Thoracic aorta (tissue), 2 donors: ENCODE results near the gene ZNFX1. TPM values are rescaled to one million over a fixed set of nuclear protein-coding genes. Genes with fewer than 3 reads are reported as not detected.

Experiments used
- ATAC-seq: fragments of 150-250 bp; one replicate; pipeline ENCODE4 v1.8.0; 2017; ENCODE audit warnings: low read depth; ENCODE audit not compliant: insufficient number of reproducible peaks, low FRiP score
- DNase-seq: peaks from one replicate; pipeline ENCODE4 v3.0.0-alpha.2; 2020; ENCODE audit warnings: low spot score
- H3K27ac ChIP-seq, 2 donors: fragments of 200-600 bp; sonication (generic); 1 replicate in 1 of 2; 2 replicates in 1 of 2; pipeline ENCODE4 v1.5.1; 2016; ENCODE audit warnings: mild to moderate bottlenecking in 2 of 2, moderate library complexity in 2 of 2
- H3K27me3 ChIP-seq: fragments of 200-600 bp; sonication (generic); replicated peaks from 2 replicates; pipeline ENCODE4 v1.6.0; 2016; ENCODE audit warnings: mild to moderate bottlenecking; ENCODE audit not compliant: insufficient read depth
- H3K36me3 ChIP-seq: fragments of 200-600 bp; sonication (generic); one replicate; pipeline ENCODE4 v1.5.1; 2016
- H3K4me1 ChIP-seq, 2 donors: fragments of 200-600 bp; sonication (generic); 1 replicate in 1 of 2; 2 replicates in 1 of 2; pipeline versions ENCODE4 v1.5.1 to v1.6.0; 2016; ENCODE audit warnings: low read depth in 2 of 2, mild to moderate bottlenecking in 1 of 2; ENCODE audit not compliant: control insufficient read depth in 1 of 2
- H3K4me3 ChIP-seq: fragments of 200-600 bp; sonication (generic); 2 replicates; pipeline ENCODE4 v1.5.1; 2016; ENCODE audit warnings: mild to moderate bottlenecking
- H3K9me3 ChIP-seq: fragments of 200-600 bp; sonication (generic); 2 replicates; pipeline ENCODE4 v1.5.1; 2016
- CTCF ChIP-seq: fragments of 200-600 bp; sonication (generic); IDR thresholded peaks from one replicate; pipeline ENCODE4 v1.5.1; 2019; ENCODE audit warnings: antibody characterized with exemption
- total RNA-seq, 2 donors: library from RNA; depleted of rRNA; stranded (reverse); fragments of >200 nt; gene quantifications; one replicate each; pipeline versions ENCODE4 v1.1.0 to v1.2.3, GENCODE V29; 2016

The ZNFX1 gene
- total RNA-seq, 2 donors from 2014 or later = 65.3 to 74.7 TPM

GRCh38 chr20:49281059-49281912 lies 3.4 kb upstream of the ZNFX1 start:
- TF ChIP-seq CTCF = no peak
- no peak for ATAC-seq
- Histone ChIP-seq H3K4me3 (peak overlapping the region; percentile 90), H3K4me1 (peaks cover 15 to 44% of the 10 kb centered on the region in 2 donors), H3K27me3 (no peaks in the 10 kb centered on the region), H3K27ac (no peak overlapping the region), H3K36me3 (peaks cover 61% of the 10 kb centered on the region), H3K9me3 (peaks cover 16% of the 10 kb centered on the region)
- DNase-seq = no peak

- H3K4me1 ChIP-seq = peaks cover 22 to 51% of the 10 kb centered on the region in 2 donors
- H3K9me3 ChIP-seq = peaks cover 9% of the 10 kb centered on the region
- DNase-seq (no peak), ATAC-seq (no peak)
- H3K36me3 ChIP-seq = peaks cover 54% of the 10 kb centered on the region
- H3K4me3 ChIP-seq = peak overlapping the region; percentile 90
- no peak for TF ChIP-seq CTCF
- H3K27me3 ChIP-seq = no peaks in the 10 kb centered on the region
- no peak overlapping the region for H3K27ac ChIP-seq
Observed at GRCh38 chr20:49280463-49281058, 2.7 kb upstream of the ZNFX1 start.

- no peaks in the 10 kb centered on the region for H3K27me3 ChIP-seq
- DNase-seq (no peak), ATAC-seq (no peak)
- no peak for TF ChIP-seq CTCF
- peak overlapping the region in 1 of 2 donors; percentile 92 for H3K27ac ChIP-seq
- H3K9me3 ChIP-seq = peaks cover 9% of the 10 kb centered on the region
- peak overlapping the region; percentile 90 for H3K4me3 ChIP-seq
- peaks cover 28 to 57% of the 10 kb centered on the region in 2 donors for H3K4me1 ChIP-seq
- H3K36me3 ChIP-seq = peaks cover 47% of the 10 kb centered on the region
Observed at GRCh38 chr20:49279677-49280462, 2.0 kb upstream of the ZNFX1 start.

GRCh38 chr20:49278818-49279676 lies 1.2 kb upstream of the ZNFX1 start:
- Histone ChIP-seq H3K9me3 (peaks cover 9% of the 10 kb centered on the region), H3K36me3 (peaks cover 38% of the 10 kb centered on the region), H3K27ac (peak overlapping the region; percentile 92), H3K4me3 (peak overlapping the region; percentile 90), H3K4me1 (peaks cover 28 to 58% of the 10 kb centered on the region in 2 donors), H3K27me3 (no peaks in the 10 kb centered on the region)
- DNase-seq (no peak), ATAC-seq (no peak)
- no peak for TF ChIP-seq CTCF
